Esophagus muscularis mucosa (tissue), 4 donors: ENCODE measurements around the gene LIFR. TPM values are rescaled to one million over a fixed set of nuclear protein-coding genes. Genes with fewer than 3 reads are reported as not detected.
A peak's percentile ranks its signal among the peaks of the same experiment; 100 is the strongest.

ENCODE experiments used
- DNase-seq: peaks from one replicate; pipeline ENCODE4 v3.0.0-alpha.2; 2017; ENCODE audit errors: extremely low spot score
- H3K27ac ChIP-seq, 4 donors: fragments of 200-600 bp; sonication (generic); replicated peaks in 1 of 4; 1 replicate in 3 of 4; 2 replicates in 1 of 4; pipeline ENCODE4 v1.5.1; 2016 to 2019; ENCODE audit warnings: mild to moderate bottlenecking in 1 of 4
- H3K27me3 ChIP-seq, 4 donors: fragments of 200-600 bp; sonication (generic); one replicate each; pipeline versions ENCODE4 v1.5.1 to v1.6.0; 2016 to 2019
- H3K36me3 ChIP-seq, 4 donors: fragments of 200-600 bp; sonication (generic); one replicate each; pipeline ENCODE4 v1.5.1; 2016 to 2019
- H3K4me1 ChIP-seq, 4 donors: fragments of 200-600 bp; sonication (generic); one replicate each; pipeline ENCODE4 v1.5.1; 2016 to 2019
- H3K4me3 ChIP-seq, 4 donors: fragments of 200-600 bp; sonication (generic); 1 replicate in 2 of 4; 2 replicates in 2 of 4; pipeline ENCODE4 v1.5.1; 2016 to 2019; ENCODE audit warnings: mild to moderate bottlenecking in 4 of 4, moderate library complexity in 1 of 4
- H3K9me3 ChIP-seq, 4 donors: fragments of 200-600 bp; sonication (generic); 1 replicate in 3 of 4; 2 replicates in 1 of 4; pipeline ENCODE4 v1.5.1; 2016 to 2019
- EP300 ChIP-seq: sonication (generic); formaldehyde crosslinking; IDR thresholded peaks from one replicate; pipeline ENCODE4 v1.6.1; 2017; ENCODE audit warnings: antibody characterized with exemption
- POLR2A ChIP-seq: fragments of 450-650 bp; IDR thresholded peaks from one replicate; pipeline ENCODE4 v1.6.1; 2017; ENCODE audit warnings: antibody characterized with exemption, moderate library complexity, mild to moderate bottlenecking, low read depth
- POLR2AphosphoS5 ChIP-seq, 2 donors: sonication (generic); formaldehyde crosslinking; IDR thresholded peaks; one replicate each; pipeline ENCODE4 v1.6.1; 2017; ENCODE audit warnings: antibody characterized with exemption in 2 of 2
- WGBS: methylation state at CpG from one replicate; pipeline ENCODE4 v1.1.5; 2018; 5-methylcytosine and 5-hydroxymethylcytosine counted together
- intact Hi-C: fragments of 100-400 bp; cut with DNase I; formaldehyde crosslinking; loops from one replicate; pipeline ENCODE4 v1.15.1; 2023
- total RNA-seq, 4 donors: library from RNA; depleted of rRNA; stranded (reverse); fragments of >200 nt; gene quantifications; one replicate each; pipeline versions ENCODE4 v1.1.0 to v1.2.1, GENCODE V29; 2016
- TF ChIP-seq, protein P1 (sequence below), 3 experiments: fragments of 200-600 bp in 2 of 3; fragments of 450-650 bp in 1 of 3; sonication (generic) in 2 of 3; IDR thresholded peaks; one replicate each; pipeline ENCODE4 v1.5.1; 2017 to 2019; ENCODE audit warnings: antibody characterized with exemption in 3 of 3, mild to moderate bottlenecking in 2 of 3, moderate library complexity in 1 of 3

The LIFR gene
- total RNA-seq, 4 donors from 2014 or later, result 72.3 to 102 (median 90.1) TPM

GRCh38 chr5:38598296-38598993 is 42.0 kb upstream of the LIFR start:
- intact Hi-C loops, result no loop called here
- no peak for DNase-seq
- H3K27me3 ChIP-seq, result no peaks in the 10 kb centered on the region
- H3K36me3 ChIP-seq, result no peaks in the 10 kb centered on the region
- no peak overlapping the region for H3K27ac ChIP-seq
- 75% methylated on average over 8 of the region's 8 CpGs for WGBS
- no peak overlapping the region for H3K4me3 ChIP-seq
- TF ChIP-seq POLR2AphosphoS5 (IDR thresholded peaks at IDR 0.05), result no peak
- TF ChIP-seq, protein P1, sequence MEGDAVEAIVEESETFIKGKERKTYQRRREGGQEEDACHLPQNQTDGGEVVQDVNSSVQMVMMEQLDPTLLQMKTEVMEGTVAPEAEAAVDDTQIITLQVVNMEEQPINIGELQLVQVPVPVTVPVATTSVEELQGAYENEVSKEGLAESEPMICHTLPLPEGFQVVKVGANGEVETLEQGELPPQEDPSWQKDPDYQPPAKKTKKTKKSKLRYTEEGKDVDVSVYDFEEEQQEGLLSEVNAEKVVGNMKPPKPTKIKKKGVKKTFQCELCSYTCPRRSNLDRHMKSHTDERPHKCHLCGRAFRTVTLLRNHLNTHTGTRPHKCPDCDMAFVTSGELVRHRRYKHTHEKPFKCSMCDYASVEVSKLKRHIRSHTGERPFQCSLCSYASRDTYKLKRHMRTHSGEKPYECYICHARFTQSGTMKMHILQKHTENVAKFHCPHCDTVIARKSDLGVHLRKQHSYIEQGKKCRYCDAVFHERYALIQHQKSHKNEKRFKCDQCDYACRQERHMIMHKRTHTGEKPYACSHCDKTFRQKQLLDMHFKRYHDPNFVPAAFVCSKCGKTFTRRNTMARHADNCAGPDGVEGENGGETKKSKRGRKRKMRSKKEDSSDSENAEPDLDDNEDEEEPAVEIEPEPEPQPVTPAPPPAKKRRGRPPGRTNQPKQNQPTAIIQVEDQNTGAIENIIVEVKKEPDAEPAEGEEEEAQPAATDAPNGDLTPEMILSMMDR (IDR thresholded peaks at IDR 0.05), result no peak
- no peak for TF ChIP-seq POLR2A
- TF ChIP-seq EP300, result no peak
- no peaks in the 10 kb centered on the region for H3K9me3 ChIP-seq
- H3K4me1 ChIP-seq, result peaks cover 19 to 35% (median 29%) of the 10 kb centered on the region in 4 donors

GRCh38 chr5:38596981-38597380 is 40.5 kb upstream of the LIFR start:
- H3K4me1 ChIP-seq, result peaks cover 16 to 30% (median 24%) of the 10 kb centered on the region in 4 donors
- intact Hi-C loops, result no loop called here
- no peaks in the 10 kb centered on the region for H3K36me3 ChIP-seq
- H3K27ac ChIP-seq, result no peak overlapping the region
- no peaks in the 10 kb centered on the region for H3K27me3 ChIP-seq
- H3K4me3 ChIP-seq, result no peak overlapping the region
- no peak for TF ChIP-seq POLR2A
- TF ChIP-seq EP300, result no peak
- TF ChIP-seq, protein P1 (IDR thresholded peaks at IDR 0.05), result no peak
- TF ChIP-seq POLR2AphosphoS5 (IDR thresholded peaks at IDR 0.05), result no peak
- H3K9me3 ChIP-seq, result no peaks in the 10 kb centered on the region
- DNase-seq, result no peak
- WGBS, result 50% methylated on average over 2 of the region's 2 CpGs

GRCh38 chr5:38595132-38595745 is 38.8 kb upstream of the LIFR start:
- Histone ChIP-seq H3K9me3 (no peaks in the 10 kb centered on the region), H3K4me3 (peak overlapping the region in 2 of 4 donors; percentile 5 to 15), H3K4me1 (peaks cover 4 to 16% (median 14%) of the 10 kb centered on the region in 4 donors), H3K27me3 (no peaks in the 10 kb centered on the region), H3K27ac (no peak overlapping the region), H3K36me3 (no peaks in the 10 kb centered on the region)
- no peak for TF ChIP-seq POLR2A
- TF ChIP-seq POLR2AphosphoS5 (IDR thresholded peaks at IDR 0.05), result peak in 1 of 2 donors; percentile 25
- DNase-seq, result no peak
- 86% methylated on average over 5 of the region's 5 CpGs for WGBS
- intact Hi-C loops, result no loop called here

DNA sequence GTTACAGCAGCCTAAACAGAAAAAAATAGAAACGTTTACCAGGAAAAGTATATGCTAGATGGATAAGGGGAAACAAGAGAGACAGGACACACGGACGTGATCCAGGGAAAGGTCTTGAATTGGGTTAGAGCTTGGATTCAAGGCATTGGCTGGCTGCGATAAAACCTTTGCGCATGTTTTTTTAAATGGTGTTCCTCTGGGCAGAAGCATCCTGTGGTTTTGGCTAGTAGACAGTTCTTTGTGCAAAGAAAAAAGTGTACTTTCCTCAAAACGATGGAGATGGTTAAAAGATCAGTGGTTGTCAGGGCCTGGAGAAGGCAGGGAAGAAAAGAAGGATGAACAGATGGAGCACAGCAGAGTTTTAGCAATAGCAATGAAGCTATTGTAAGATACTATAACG is 37.5 kb upstream of the LIFR start:
- WGBS, result 87% methylated on average over 7 of the region's 7 CpGs
- H3K4me1 ChIP-seq, result peaks cover 4 to 15% (median 9%) of the 10 kb centered on the region in 4 donors

DNA sequence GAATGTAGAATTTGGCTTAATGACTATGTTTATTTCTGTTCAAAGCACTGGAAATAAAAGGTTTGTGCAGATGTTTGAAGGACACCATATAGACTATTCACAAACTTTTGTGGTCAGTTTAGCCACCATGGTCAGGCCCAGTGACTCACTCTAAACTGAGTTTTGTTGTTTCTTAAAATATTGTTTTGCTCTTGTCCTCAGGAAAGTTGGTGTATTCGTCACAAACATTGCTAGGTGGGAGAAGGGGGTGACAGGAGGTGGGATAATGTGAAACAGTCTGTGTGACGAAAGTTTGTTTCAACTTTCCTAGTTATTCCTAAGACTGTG is 35.0 kb upstream of the LIFR start:
- TF ChIP-seq, protein P1 (IDR thresholded peaks at IDR 0.05), result no peak
- TF ChIP-seq EP300 (no peak), POLR2A (no peak), POLR2AphosphoS5 (IDR thresholded peaks at IDR 0.05) (no peak)
- H3K27ac ChIP-seq, result no peak overlapping the region
- 90% methylated on average over 2 of the region's 2 CpGs for WGBS
- no peak overlapping the region for H3K4me3 ChIP-seq
- H3K9me3 ChIP-seq, result no peaks in the 10 kb centered on the region
- H3K36me3 ChIP-seq, result no peaks in the 10 kb centered on the region
- intact Hi-C loops, result no loop called here
- no peak for DNase-seq
- peaks cover 0 to 8% (median 2%) of the 10 kb centered on the region in 4 donors for H3K4me1 ChIP-seq
- no peaks in the 10 kb centered on the region for H3K27me3 ChIP-seq

More for the DNA sequence above, 37.5 kb upstream of the LIFR start:
- no peak for DNase-seq
- H3K36me3 ChIP-seq, result no peaks in the 10 kb centered on the region
- H3K9me3 ChIP-seq, result no peaks in the 10 kb centered on the region
- H3K27ac ChIP-seq, result no peak overlapping the region
- no peaks in the 10 kb centered on the region for H3K27me3 ChIP-seq
- H3K4me3 ChIP-seq, result peak overlapping the region in 2 of 4 donors; percentile 12 to 15
- intact Hi-C loops, result no loop called here
- TF ChIP-seq EP300, result no peak
- TF ChIP-seq POLR2A, result no peak
- TF ChIP-seq POLR2AphosphoS5 (IDR thresholded peaks at IDR 0.05), result no peak
- TF ChIP-seq, protein P1 (IDR thresholded peaks at IDR 0.05), result no peak
